HEK293 (cell line): Measurements from ENCODE around the gene PHKG2.
A peak's percentile ranks its signal among the peaks of the same experiment; 100 is the strongest.

Source experiments
- FEZF1 ChIP-seq: fragments of 450-650 bp; formaldehyde crosslinking; IDR thresholded peaks from 2 replicates; pipeline ENCODE4 v1.5.1; 2016; ENCODE audit warnings: missing biosample characterization, missing genetic modification characterization
- GLIS1 ChIP-seq: fragments of 450-650 bp; formaldehyde crosslinking; IDR thresholded peaks from 2 replicates; pipeline ENCODE4 v1.5.1; 2016; ENCODE audit warnings: missing biosample characterization, missing genetic modification characterization
- HOXD13 ChIP-seq: sonication (generic); formaldehyde crosslinking; IDR thresholded peaks from 2 replicates; pipeline ENCODE4 v1.8.0; 2022; ENCODE audit warnings: missing genetic modification reagents, borderline replicate concordance
- MZF1 ChIP-seq: fragments of 450-650 bp; formaldehyde crosslinking; IDR thresholded peaks from 2 replicates; pipeline ENCODE4 v1.5.1; 2017; ENCODE audit warnings: missing biosample characterization, missing genetic modification characterization, borderline replicate concordance
- SP2 ChIP-seq: fragments of 450-650 bp; formaldehyde crosslinking; IDR thresholded peaks from 2 replicates; pipeline ENCODE4 v1.5.1; 2016; ENCODE audit warnings: missing biosample characterization, missing genetic modification characterization
- WT1 ChIP-seq: fragments of 450-650 bp; formaldehyde crosslinking; IDR thresholded peaks from 2 replicates; pipeline ENCODE4 v1.5.1; 2016; ENCODE audit warnings: missing biosample characterization, missing genetic modification characterization
- ZFP41 ChIP-seq: fragments of 450-650 bp; formaldehyde crosslinking; IDR thresholded peaks from 2 replicates; pipeline ENCODE4 v1.5.1; 2016; ENCODE audit warnings: missing biosample characterization, missing genetic modification characterization, borderline replicate concordance
- ZFP69B ChIP-seq: fragments of 450-650 bp; formaldehyde crosslinking; IDR thresholded peaks from 2 replicates; pipeline ENCODE4 v1.5.1; 2016; ENCODE audit warnings: missing biosample characterization, missing genetic modification characterization
- ZIC2 ChIP-seq: fragments of 450-650 bp; formaldehyde crosslinking; IDR thresholded peaks from 2 replicates; pipeline ENCODE4 v1.5.1; 2016; ENCODE audit warnings: missing biosample characterization, missing genetic modification characterization
- ZNF132 ChIP-seq: fragments of 450-650 bp; formaldehyde crosslinking; IDR thresholded peaks from 2 replicates; pipeline ENCODE4 v1.5.1; 2017; ENCODE audit warnings: missing biosample characterization, missing genetic modification characterization, borderline replicate concordance
- ZNF140 ChIP-seq: fragments of 450-650 bp; formaldehyde crosslinking; IDR thresholded peaks from 2 replicates; pipeline ENCODE4 v1.5.1; 2016; ENCODE audit warnings: missing biosample characterization, missing genetic modification characterization
- ZNF223 ChIP-seq: fragments of 450-650 bp; formaldehyde crosslinking; IDR thresholded peaks from 2 replicates; pipeline ENCODE4 v1.5.1; 2016; ENCODE audit warnings: missing biosample characterization, missing genetic modification characterization
- ZNF239 ChIP-seq: fragments of 450-650 bp; formaldehyde crosslinking; IDR thresholded peaks from 2 replicates; pipeline ENCODE4 v1.5.1; 2016; ENCODE audit warnings: missing biosample characterization, missing genetic modification characterization
- ZNF266 ChIP-seq: fragments of 450-650 bp; formaldehyde crosslinking; IDR thresholded peaks from 2 replicates; pipeline ENCODE4 v1.5.1; 2016; ENCODE audit warnings: missing biosample characterization, missing genetic modification characterization, low read depth
- ZNF311 ChIP-seq: fragments of 450-650 bp; formaldehyde crosslinking; IDR thresholded peaks from 2 replicates; pipeline ENCODE4 v1.5.1; 2017; ENCODE audit warnings: missing biosample characterization, missing genetic modification characterization, borderline replicate concordance
- ZNF335 ChIP-seq: fragments of 450-650 bp; formaldehyde crosslinking; conservative IDR thresholded peaks from 2 replicates; pipeline ENCODE4 v1.5.1; 2016; ENCODE audit warnings: missing biosample characterization, missing genetic modification characterization
- ZNF37A ChIP-seq: fragments of 450-650 bp; IDR thresholded peaks from 2 replicates; pipeline ENCODE4 v1.5.1; 2018; ENCODE audit warnings: missing biosample characterization, missing genetic modification characterization
- ZNF391 ChIP-seq: fragments of 450-650 bp; formaldehyde crosslinking; IDR thresholded peaks from 2 replicates; pipeline ENCODE4 v1.5.1; 2016; ENCODE audit warnings: low read depth, missing biosample characterization, missing genetic modification characterization, borderline replicate concordance
- ZNF394 ChIP-seq: fragments of 450-650 bp; formaldehyde crosslinking; IDR thresholded peaks from 2 replicates; pipeline ENCODE4 v1.5.1; 2016; ENCODE audit warnings: missing biosample characterization, missing genetic modification characterization, mild to moderate bottlenecking, moderate library complexity, borderline replicate concordance
- ZNF433 ChIP-seq: fragments of 450-650 bp; formaldehyde crosslinking; IDR thresholded peaks from 2 replicates; pipeline ENCODE4 v1.5.1; 2016; ENCODE audit warnings: missing biosample characterization, missing genetic modification characterization, low read depth
- ZNF571 ChIP-seq: fragments of 450-650 bp; formaldehyde crosslinking; IDR thresholded peaks from 2 replicates; pipeline ENCODE4 v1.5.0; 2017; ENCODE audit warnings: missing biosample characterization, missing genetic modification characterization
- ZNF76 ChIP-seq: fragments of 450-650 bp; formaldehyde crosslinking; IDR thresholded peaks from 2 replicates; pipeline ENCODE4; 2016; ENCODE audit warnings: low read depth, missing biosample characterization, missing genetic modification characterization, borderline replicate concordance
- ZNF837 ChIP-seq: fragments of 450-650 bp; formaldehyde crosslinking; IDR thresholded peaks from 2 replicates; pipeline ENCODE4 v1.5.1; 2016; ENCODE audit warnings: missing biosample characterization, missing genetic modification characterization
- ZSCAN23 ChIP-seq: fragments of 450-650 bp; formaldehyde crosslinking; IDR thresholded peaks from 2 replicates; pipeline ENCODE4 v1.5.1; 2016; ENCODE audit warnings: missing biosample characterization, missing genetic modification characterization
- TF ChIP-seq, protein P1 (sequence below): fragments of 450-650 bp; formaldehyde crosslinking; IDR thresholded peaks from 2 replicates; pipeline ENCODE4 v1.5.1; 2016; ENCODE audit warnings: missing biosample characterization, missing genetic modification characterization, borderline replicate concordance
- TF ChIP-seq, protein P2 (sequence below): fragments of 450-650 bp; formaldehyde crosslinking; IDR thresholded peaks from 2 replicates; pipeline ENCODE4 v1.5.1; 2016; ENCODE audit warnings: missing biosample characterization, missing genetic modification characterization
- TF ChIP-seq, protein P3 (sequence below): fragments of 450-650 bp; formaldehyde crosslinking; IDR thresholded peaks from 2 replicates; pipeline ENCODE4; 2016; ENCODE audit warnings: missing biosample characterization, missing genetic modification characterization
- TF ChIP-seq, protein P4 (sequence below): fragments of 450-650 bp; formaldehyde crosslinking; IDR thresholded peaks from 2 replicates; pipeline ENCODE4 v1.5.1; 2016; ENCODE audit warnings: missing biosample characterization, missing genetic modification characterization

The PHKG2 gene

DNA sequence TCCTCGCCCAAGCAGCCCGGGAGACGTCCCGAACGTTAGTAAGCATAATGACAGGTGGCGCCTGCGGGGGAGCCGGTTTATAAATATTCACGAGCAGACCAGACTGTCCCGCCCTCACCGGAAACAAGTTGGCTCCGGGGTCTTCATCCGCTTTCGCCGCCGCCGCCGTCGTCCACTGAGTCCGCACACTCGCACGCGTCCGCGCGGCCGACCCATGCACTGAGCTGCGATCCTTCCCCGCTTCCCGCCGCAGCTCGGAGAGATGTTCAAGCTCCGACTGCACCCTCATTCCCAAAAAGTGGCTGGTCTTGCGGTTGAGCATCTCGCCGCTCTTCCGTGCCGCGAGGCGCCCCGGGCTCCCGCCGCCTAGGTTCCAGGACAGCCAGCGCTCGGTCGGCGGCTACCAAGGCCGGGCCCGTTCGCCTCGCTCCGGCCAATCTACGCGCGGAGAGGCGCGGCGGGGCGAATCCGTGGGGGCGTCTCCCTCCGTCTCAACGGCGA lies 13.3 kb downstream of the PHKG2 start (continued):
- TF ChIP-seq ZNF391 (tag by site-specific recombination) (0 out of 2 replicates have a peak, but pooled peaks have one; percentile 44), ZNF223 (tag by site-specific recombination) (no peak), ZNF37A (tag by site-specific recombination) (no peak), ZSCAN23 (0 out of 2 replicates have a peak, but pooled peaks have one; percentile 19), ZFP69B (tag by site-specific recombination) (0 out of 2 replicates have a peak, but pooled peaks have one; percentile 72), ZFP41 (tag by site-specific recombination) (no peak), ZNF571 (tag by site-specific recombination) (no peak), ZNF266 (0 out of 2 replicates have a peak, but pooled peaks have one; percentile 28), SP2 (tag by site-specific recombination) (no peak), WT1 (tag by site-specific recombination) (no peak), ZNF433 (tag by site-specific recombination) (no peak), ZNF394 (peak; percentile 52; the same call in 1 of the 2 replicates), ZNF140 (tag by site-specific recombination) (no peak), ZNF837 (no peak), ZNF311 (tag by site-specific recombination) (no peak), GLIS1 (tag by site-specific recombination) (peak; percentile 63; the same call in 1 of the 2 replicates), FEZF1 (no peak; the same call in 1 of the 2 replicates), ZNF335 (tag by site-specific recombination) (no peak; the same call in 1 of the 2 replicates), ZNF132 (no peak), HOXD13 (CRISPR knock-in tag) (no peak), MZF1 (tag by site-specific recombination) (no peak), ZIC2 (no peak; the same call in 1 of the 2 replicates), ZNF76 (no peak; the same call in 1 of the 2 replicates), ZNF239 (tag by site-specific recombination) (0 out of 2 replicates have a peak, but pooled peaks have one; percentile 32)
- TF ChIP-seq, protein P1, sequence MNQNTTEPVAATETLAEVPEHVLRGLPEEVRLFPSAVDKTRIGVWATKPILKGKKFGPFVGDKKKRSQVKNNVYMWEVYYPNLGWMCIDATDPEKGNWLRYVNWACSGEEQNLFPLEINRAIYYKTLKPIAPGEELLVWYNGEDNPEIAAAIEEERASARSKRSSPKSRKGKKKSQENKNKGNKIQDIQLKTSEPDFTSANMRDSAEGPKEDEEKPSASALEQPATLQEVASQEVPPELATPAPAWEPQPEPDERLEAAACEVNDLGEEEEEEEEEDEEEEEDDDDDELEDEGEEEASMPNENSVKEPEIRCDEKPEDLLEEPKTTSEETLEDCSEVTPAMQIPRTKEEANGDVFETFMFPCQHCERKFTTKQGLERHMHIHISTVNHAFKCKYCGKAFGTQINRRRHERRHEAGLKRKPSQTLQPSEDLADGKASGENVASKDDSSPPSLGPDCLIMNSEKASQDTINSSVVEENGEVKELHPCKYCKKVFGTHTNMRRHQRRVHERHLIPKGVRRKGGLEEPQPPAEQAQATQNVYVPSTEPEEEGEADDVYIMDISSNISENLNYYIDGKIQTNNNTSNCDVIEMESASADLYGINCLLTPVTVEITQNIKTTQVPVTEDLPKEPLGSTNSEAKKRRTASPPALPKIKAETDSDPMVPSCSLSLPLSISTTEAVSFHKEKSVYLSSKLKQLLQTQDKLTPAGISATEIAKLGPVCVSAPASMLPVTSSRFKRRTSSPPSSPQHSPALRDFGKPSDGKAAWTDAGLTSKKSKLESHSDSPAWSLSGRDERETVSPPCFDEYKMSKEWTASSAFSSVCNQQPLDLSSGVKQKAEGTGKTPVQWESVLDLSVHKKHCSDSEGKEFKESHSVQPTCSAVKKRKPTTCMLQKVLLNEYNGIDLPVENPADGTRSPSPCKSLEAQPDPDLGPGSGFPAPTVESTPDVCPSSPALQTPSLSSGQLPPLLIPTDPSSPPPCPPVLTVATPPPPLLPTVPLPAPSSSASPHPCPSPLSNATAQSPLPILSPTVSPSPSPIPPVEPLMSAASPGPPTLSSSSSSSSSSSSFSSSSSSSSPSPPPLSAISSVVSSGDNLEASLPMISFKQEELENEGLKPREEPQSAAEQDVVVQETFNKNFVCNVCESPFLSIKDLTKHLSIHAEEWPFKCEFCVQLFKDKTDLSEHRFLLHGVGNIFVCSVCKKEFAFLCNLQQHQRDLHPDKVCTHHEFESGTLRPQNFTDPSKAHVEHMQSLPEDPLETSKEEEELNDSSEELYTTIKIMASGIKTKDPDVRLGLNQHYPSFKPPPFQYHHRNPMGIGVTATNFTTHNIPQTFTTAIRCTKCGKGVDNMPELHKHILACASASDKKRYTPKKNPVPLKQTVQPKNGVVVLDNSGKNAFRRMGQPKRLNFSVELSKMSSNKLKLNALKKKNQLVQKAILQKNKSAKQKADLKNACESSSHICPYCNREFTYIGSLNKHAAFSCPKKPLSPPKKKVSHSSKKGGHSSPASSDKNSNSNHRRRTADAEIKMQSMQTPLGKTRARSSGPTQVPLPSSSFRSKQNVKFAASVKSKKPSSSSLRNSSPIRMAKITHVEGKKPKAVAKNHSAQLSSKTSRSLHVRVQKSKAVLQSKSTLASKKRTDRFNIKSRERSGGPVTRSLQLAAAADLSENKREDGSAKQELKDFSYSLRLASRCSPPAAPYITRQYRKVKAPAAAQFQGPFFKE: peak; percentile 75; the same call in 1 of the 2 replicates
- TF ChIP-seq, protein P2, sequence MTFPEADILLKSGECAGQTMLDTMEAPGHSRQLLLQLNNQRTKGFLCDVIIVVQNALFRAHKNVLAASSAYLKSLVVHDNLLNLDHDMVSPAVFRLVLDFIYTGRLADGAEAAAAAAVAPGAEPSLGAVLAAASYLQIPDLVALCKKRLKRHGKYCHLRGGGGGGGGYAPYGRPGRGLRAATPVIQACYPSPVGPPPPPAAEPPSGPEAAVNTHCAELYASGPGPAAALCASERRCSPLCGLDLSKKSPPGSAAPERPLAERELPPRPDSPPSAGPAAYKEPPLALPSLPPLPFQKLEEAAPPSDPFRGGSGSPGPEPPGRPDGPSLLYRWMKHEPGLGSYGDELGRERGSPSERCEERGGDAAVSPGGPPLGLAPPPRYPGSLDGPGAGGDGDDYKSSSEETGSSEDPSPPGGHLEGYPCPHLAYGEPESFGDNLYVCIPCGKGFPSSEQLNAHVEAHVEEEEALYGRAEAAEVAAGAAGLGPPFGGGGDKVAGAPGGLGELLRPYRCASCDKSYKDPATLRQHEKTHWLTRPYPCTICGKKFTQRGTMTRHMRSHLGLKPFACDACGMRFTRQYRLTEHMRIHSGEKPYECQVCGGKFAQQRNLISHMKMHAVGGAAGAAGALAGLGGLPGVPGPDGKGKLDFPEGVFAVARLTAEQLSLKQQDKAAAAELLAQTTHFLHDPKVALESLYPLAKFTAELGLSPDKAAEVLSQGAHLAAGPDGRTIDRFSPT (tag by site-specific recombination): no peak; the same call in 1 of the 2 replicates
- TF ChIP-seq, protein P3, sequence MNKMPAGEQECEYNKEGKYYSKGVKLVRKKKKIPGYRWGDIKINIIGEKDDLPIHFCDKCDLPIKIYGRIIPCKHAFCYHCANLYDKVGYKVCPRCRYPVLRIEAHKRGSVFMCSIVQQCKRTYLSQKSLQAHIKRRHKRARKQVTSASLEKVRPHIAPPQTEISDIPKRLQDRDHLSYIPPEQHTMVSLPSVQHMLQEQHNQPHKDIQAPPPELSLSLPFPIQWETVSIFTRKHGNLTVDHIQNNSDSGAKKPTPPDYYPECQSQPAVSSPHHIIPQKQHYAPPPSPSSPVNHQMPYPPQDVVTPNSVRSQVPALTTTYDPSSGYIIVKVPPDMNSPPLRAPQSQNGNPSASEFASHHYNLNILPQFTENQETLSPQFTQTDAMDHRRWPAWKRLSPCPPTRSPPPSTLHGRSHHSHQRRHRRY (tag by site-specific recombination): 0 out of 2 replicates have a peak, but pooled peaks have one; percentile 43
- TF ChIP-seq, protein P4, sequence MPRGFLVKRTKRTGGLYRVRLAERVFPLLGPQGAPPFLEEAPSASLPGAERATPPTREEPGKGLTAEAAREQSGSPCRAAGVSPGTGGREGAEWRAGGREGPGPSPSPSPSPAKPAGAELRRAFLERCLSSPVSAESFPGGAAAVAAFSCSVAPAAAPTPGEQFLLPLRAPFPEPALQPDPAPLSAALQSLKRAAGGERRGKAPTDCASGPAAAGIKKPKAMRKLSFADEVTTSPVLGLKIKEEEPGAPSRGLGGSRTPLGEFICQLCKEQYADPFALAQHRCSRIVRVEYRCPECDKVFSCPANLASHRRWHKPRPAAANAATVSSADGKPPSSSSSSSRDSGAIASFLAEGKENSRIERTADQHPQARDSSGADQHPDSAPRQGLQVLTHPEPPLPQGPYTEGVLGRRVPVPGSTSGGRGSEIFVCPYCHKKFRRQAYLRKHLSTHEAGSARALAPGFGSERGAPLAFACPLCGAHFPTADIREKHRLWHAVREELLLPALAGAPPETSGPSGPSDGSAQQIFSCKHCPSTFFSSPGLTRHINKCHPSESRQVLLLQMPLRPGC (tag by site-specific recombination): no peak
